GM12878 (cell line): Measurements from ENCODE around the gene NEURL4. TPM values are rescaled to one million over a fixed set of nuclear protein-coding genes. Genes with fewer than 3 reads are reported as not detected.

Source experiments
- BACH1 ChIP-seq: fragments of 450-650 bp; IDR thresholded peaks from 2 replicates; pipeline ENCODE4 v1.6.1; 2017; ENCODE audit warnings: mild to moderate bottlenecking, borderline replicate concordance
- DPF2 ChIP-seq: fragments of 450-650 bp; IDR thresholded peaks from 2 replicates; pipeline ENCODE4 v1.6.1; 2017; ENCODE audit warnings: mild to moderate bottlenecking
- HCFC1 ChIP-seq: fragments of 150-350 bp; IDR thresholded peaks from 2 replicates; pipeline ENCODE4 v1.6.1; 2014; ENCODE audit warnings: low read length
- JUNB ChIP-seq: IDR thresholded peaks from 2 replicates; pipeline ENCODE4 v1.6.1; 2016; ENCODE audit warnings: antibody characterized with exemption, mild to moderate bottlenecking
- MEF2B ChIP-seq: fragments of 450-650 bp; IDR thresholded peaks from 2 replicates; pipeline ENCODE4 v1.6.1; 2018; ENCODE audit warnings: mild to moderate bottlenecking, moderate library complexity; ENCODE audit not compliant: partially characterized antibody, poor library complexity, severe bottlenecking
- NBN ChIP-seq: fragments of 450-650 bp; IDR thresholded peaks from 2 replicates; pipeline ENCODE4 v1.6.1; 2016
- PAX5 ChIP-seq: IDR thresholded peaks from 2 replicates; pipeline ENCODE4 v1.6.1; 2011; ENCODE audit warnings: low read depth, low read length, borderline replicate concordance
- RCOR1 ChIP-seq: conservative IDR thresholded peaks from 2 replicates; pipeline ENCODE4 v1.6.1; 2012; ENCODE audit warnings: low read depth, low read length, improper control_type of control experiment
- SP1 ChIP-seq: IDR thresholded peaks from one replicate; pipeline ENCODE4 v1.6.1; 2011; ENCODE audit warnings: low read depth, low read length
- ZNF622 ChIP-seq: fragments of 450-650 bp; IDR thresholded peaks from 2 replicates; pipeline ENCODE4 v1.6.1; 2017; ENCODE audit warnings: mild to moderate bottlenecking, inconsistent platforms
- polyA plus RNA-seq, 11 experiments: library from polyadenylated mRNA; depleted of rRNA in 4 of 11; unstranded in 6 of 11; stranded (reverse) in 5 of 11; fragments of >200 nt; fragmentation: Nextera tagmentation in 4 of 11; fragmentation: Illumina TruSeq in 1 of 11; extraction: Ambion mirVana in 4 of 11; extraction: Trizol in 1 of 11; gene quantifications; 1 replicate in 1 of 11; 2 replicates in 10 of 11; pipeline versions ENCODE4 v1.2.1 to v1.2.3, GENCODE V29; 2011 to 2016; ENCODE audit warnings: inconsistent platforms in 2 of 11, missing spikeins in 2 of 11, low read depth in 1 of 11
- total RNA-seq, 4 experiments: library from RNA; depleted of rRNA in 3 of 4; stranded (reverse); fragments of >200 nt in 3 of 4; fragmentation: Illumina TruSeq in 1 of 4; extraction: Trizol in 1 of 4; gene quantifications; 2 replicates each; pipeline versions ENCODE4 v1.2.1 to v1.2.3, GENCODE V29; 2013 to 2021
- TF ChIP-seq, protein P1 (sequence below): fragments of 450-650 bp; IDR thresholded peaks from 2 replicates; pipeline ENCODE4 v1.6.1; 2017; ENCODE audit warnings: mild to moderate bottlenecking, moderate library complexity
- TF ChIP-seq, protein P2 (sequence below): IDR thresholded peaks from 2 replicates; pipeline ENCODE4 v1.6.1; 2012; ENCODE audit warnings: mild to moderate bottlenecking, low read depth, low read length
- TF ChIP-seq, protein P3 (sequence below): fragments of 450-650 bp; IDR thresholded peaks from 2 replicates; pipeline ENCODE4 v1.6.1; 2018; ENCODE audit warnings: mild to moderate bottlenecking, low read depth, moderate library complexity; ENCODE audit not compliant: partially characterized antibody
- TF ChIP-seq, protein P4 (sequence below): fragments of 450-650 bp; formaldehyde crosslinking; IDR thresholded peaks from 2 replicates; pipeline ENCODE4 v1.4.0; 2020; ENCODE audit warnings: mild to moderate bottlenecking, moderate library complexity

NEURL4 gene
- total and polyA plus RNA-seq, 10 of the 15 experiments (the other 5 are each of a cell fraction or from before 2014, with no cell fraction given): 0.03 to 41.9 (median 10.0) TPM

DNA sequence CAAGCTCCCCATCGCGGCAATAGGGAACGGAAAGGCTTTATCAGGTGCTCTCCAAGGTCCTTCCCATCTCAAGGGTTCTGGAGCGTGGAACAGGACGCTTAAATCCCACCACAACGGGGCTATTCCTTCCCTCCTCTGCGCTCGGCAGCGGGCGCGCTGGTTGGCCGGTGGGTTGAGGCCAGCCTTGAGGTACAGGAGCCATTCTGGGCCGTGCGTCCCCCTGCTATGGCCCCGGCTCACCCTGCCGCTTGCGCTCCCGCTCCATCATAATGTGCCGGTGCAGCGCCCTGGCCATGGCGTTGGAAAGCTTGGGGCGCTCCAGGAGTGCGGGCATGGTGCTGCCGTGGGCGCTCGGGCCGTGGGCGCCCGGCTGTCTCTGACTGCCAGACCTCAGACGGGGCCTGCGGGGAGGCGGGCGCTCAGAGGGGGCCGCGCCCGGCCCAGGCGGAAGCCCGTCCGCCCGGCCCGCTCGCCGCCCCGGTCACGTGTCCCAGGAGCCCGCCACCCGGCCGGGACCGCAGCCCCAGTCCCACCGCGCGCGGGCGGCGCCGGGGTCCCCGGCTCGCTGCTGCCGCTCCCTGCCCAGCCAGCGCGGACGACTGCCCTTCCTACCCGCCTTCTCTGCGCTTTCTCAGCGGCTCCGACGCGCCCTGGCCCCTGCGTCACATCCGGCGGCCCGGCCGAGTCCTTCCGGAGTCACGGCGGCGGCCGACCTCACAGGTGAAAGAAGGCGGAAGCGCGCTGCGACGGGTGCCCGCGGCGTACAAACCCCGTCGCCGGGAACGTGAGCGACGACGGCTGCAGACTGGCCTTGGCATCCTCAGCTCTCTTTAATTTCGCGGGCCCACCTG, 14.2 kb downstream of the NEURL4 start, which contains the start of gene GPS2 (continued):
- TF ChIP-seq, protein P1, sequence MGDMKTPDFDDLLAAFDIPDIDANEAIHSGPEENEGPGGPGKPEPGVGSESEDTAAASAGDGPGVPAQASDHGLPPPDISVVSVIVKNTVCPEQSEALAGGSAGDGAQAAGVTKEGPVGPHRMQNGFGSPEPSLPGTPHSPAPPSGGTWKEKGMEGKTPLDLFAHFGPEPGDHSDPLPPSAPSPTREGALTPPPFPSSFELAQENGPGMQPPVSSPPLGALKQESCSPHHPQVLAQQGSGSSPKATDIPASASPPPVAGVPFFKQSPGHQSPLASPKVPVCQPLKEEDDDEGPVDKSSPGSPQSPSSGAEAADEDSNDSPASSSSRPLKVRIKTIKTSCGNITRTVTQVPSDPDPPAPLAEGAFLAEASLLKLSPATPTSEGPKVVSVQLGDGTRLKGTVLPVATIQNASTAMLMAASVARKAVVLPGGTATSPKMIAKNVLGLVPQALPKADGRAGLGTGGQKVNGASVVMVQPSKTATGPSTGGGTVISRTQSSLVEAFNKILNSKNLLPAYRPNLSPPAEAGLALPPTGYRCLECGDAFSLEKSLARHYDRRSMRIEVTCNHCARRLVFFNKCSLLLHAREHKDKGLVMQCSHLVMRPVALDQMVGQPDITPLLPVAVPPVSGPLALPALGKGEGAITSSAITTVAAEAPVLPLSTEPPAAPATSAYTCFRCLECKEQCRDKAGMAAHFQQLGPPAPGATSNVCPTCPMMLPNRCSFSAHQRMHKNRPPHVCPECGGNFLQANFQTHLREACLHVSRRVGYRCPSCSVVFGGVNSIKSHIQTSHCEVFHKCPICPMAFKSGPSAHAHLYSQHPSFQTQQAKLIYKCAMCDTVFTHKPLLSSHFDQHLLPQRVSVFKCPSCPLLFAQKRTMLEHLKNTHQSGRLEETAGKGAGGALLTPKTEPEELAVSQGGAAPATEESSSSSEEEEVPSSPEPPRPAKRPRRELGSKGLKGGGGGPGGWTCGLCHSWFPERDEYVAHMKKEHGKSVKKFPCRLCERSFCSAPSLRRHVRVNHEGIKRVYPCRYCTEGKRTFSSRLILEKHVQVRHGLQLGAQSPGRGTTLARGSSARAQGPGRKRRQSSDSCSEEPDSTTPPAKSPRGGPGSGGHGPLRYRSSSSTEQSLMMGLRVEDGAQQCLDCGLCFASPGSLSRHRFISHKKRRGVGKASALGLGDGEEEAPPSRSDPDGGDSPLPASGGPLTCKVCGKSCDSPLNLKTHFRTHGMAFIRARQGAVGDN: peak; percentile 86
- TF ChIP-seq SP1: no peak
- TF ChIP-seq BACH1: peak; percentile 65
- TF ChIP-seq, protein P2, sequence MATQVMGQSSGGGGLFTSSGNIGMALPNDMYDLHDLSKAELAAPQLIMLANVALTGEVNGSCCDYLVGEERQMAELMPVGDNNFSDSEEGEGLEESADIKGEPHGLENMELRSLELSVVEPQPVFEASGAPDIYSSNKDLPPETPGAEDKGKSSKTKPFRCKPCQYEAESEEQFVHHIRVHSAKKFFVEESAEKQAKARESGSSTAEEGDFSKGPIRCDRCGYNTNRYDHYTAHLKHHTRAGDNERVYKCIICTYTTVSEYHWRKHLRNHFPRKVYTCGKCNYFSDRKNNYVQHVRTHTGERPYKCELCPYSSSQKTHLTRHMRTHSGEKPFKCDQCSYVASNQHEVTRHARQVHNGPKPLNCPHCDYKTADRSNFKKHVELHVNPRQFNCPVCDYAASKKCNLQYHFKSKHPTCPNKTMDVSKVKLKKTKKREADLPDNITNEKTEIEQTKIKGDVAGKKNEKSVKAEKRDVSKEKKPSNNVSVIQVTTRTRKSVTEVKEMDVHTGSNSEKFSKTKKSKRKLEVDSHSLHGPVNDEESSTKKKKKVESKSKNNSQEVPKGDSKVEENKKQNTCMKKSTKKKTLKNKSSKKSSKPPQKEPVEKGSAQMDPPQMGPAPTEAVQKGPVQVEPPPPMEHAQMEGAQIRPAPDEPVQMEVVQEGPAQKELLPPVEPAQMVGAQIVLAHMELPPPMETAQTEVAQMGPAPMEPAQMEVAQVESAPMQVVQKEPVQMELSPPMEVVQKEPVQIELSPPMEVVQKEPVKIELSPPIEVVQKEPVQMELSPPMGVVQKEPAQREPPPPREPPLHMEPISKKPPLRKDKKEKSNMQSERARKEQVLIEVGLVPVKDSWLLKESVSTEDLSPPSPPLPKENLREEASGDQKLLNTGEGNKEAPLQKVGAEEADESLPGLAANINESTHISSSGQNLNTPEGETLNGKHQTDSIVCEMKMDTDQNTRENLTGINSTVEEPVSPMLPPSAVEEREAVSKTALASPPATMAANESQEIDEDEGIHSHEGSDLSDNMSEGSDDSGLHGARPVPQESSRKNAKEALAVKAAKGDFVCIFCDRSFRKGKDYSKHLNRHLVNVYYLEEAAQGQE: peak; percentile 80
- TF ChIP-seq RCOR1: 0 out of 2 replicates have a peak, but pooled peaks have one; percentile 55
- peak; percentile 80 for TF ChIP-seq HCFC1
- TF ChIP-seq ZNF622: no peak
- TF ChIP-seq, protein P3, sequence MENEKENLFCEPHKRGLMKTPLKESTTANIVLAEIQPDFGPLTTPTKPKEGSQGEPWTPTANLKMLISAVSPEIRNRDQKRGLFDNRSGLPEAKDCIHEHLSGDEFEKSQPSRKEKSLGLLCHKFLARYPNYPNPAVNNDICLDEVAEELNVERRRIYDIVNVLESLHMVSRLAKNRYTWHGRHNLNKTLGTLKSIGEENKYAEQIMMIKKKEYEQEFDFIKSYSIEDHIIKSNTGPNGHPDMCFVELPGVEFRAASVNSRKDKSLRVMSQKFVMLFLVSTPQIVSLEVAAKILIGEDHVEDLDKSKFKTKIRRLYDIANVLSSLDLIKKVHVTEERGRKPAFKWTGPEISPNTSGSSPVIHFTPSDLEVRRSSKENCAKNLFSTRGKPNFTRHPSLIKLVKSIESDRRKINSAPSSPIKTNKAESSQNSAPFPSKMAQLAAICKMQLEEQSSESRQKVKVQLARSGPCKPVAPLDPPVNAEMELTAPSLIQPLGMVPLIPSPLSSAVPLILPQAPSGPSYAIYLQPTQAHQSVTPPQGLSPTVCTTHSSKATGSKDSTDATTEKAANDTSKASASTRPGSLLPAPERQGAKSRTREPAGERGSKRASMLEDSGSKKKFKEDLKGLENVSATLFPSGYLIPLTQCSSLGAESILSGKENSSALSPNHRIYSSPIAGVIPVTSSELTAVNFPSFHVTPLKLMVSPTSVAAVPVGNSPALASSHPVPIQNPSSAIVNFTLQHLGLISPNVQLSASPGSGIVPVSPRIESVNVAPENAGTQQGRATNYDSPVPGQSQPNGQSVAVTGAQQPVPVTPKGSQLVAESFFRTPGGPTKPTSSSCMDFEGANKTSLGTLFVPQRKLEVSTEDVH: no peak
- TF ChIP-seq, protein P4, sequence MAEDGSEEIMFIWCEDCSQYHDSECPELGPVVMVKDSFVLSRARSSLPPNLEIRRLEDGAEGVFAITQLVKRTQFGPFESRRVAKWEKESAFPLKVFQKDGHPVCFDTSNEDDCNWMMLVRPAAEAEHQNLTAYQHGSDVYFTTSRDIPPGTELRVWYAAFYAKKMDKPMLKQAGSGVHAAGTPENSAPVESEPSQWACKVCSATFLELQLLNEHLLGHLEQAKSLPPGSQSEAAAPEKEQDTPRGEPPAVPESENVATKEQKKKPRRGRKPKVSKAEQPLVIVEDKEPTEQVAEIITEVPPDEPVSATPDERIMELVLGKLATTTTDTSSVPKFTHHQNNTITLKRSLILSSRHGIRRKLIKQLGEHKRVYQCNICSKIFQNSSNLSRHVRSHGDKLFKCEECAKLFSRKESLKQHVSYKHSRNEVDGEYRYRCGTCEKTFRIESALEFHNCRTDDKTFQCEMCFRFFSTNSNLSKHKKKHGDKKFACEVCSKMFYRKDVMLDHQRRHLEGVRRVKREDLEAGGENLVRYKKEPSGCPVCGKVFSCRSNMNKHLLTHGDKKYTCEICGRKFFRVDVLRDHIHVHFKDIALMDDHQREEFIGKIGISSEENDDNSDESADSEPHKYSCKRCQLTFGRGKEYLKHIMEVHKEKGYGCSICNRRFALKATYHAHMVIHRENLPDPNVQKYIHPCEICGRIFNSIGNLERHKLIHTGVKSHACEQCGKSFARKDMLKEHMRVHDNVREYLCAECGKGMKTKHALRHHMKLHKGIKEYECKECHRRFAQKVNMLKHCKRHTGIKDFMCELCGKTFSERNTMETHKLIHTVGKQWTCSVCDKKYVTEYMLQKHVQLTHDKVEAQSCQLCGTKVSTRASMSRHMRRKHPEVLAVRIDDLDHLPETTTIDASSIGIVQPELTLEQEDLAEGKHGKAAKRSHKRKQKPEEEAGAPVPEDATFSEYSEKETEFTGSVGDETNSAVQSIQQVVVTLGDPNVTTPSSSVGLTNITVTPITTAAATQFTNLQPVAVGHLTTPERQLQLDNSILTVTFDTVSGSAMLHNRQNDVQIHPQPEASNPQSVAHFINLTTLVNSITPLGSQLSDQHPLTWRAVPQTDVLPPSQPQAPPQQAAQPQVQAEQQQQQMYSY (CRISPR knock-in tag): no peak
- peak; percentile 4; the same call in 1 of the 2 replicates for TF ChIP-seq PAX5
- TF ChIP-seq NBN: peak; percentile 71; the same call in 1 of the 2 replicates
- TF ChIP-seq DPF2: peak; percentile 66
- TF ChIP-seq MEF2B: no peak
- TF ChIP-seq JUNB: no peak
